ENCODE measurements around the gene CDH24.
"Not testable (repeated sequence)": the region's sequence is repeated elsewhere in the genome, so short reads cannot be mapped to it uniquely, and the experiment has no call there.

Gene CDH24

GRCh38 chr14:23015618-23016017 lies 41.7 kb downstream of the CDH24 start:
- DNase-seq = no peak

DNA sequence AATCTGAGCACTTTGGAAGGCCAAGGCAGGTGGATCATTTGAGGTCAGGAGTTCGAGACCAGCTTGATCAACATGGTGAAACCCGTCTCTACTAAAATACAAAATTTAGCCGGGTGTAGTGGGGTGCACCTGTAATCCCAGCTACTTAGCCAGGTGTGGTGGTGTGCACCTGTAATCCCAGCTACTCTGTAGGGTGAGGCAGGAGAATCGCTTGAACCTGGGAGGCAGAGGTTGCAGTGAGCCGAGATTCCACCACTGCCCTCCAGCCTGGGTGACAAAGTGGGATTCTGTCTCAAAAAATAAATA lies 43.6 kb downstream of the CDH24 start:
- not testable (repeated sequence) for DNase-seq

DNA sequence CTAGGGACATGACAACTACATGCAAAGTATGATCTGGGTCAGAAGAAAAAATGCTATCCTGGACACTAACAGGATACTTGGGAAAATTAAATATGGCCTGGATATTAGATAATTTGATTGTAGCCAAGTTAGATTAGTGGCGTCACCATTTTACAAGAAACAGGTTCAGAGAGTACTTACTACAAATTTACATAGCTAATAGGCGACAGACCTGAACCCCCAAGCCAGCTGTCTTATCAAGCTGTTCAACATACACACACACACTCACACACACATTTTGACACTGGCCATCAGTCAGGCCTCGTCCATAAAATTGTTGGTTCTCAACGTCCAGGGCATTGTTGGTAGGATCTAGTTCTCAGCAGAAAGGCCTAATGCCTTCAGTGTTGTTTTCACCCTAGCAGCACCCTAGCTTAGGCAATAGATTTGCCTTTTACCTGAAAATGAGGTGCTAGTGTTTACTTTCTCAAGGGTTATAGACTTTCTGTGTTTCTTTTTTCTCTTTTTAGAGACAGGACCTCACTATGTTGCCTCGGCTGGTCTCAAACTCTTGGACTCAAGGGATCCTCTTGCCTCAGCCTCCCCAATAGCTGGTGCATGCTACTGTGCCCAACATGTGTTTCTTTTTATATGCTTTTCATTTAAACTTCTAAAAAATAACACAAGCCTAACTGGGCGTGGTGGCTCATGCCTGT lies 44.1 kb downstream of the CDH24 start:
- DNase-seq = no peak

GRCh38 chr14:23009939-23010726 lies 47.2 kb downstream of the CDH24 start, which contains the start of gene C14orf93:
Gene C14orf93, minus strand, starts transcription at chr14:23010143. Its CDS starts 11,120 bp downstream, at chr14:22999023.
- peak; percentile 86 to 88 for DNase-seq

GRCh38 chr14:23009483-23009938 lies 47.8 kb downstream of the CDH24 start:
- DNase-seq = no peak

GRCh38 chr14:23008831-23009230 lies 48.5 kb downstream of the CDH24 start:
- DNase-seq = no peak

DNA sequence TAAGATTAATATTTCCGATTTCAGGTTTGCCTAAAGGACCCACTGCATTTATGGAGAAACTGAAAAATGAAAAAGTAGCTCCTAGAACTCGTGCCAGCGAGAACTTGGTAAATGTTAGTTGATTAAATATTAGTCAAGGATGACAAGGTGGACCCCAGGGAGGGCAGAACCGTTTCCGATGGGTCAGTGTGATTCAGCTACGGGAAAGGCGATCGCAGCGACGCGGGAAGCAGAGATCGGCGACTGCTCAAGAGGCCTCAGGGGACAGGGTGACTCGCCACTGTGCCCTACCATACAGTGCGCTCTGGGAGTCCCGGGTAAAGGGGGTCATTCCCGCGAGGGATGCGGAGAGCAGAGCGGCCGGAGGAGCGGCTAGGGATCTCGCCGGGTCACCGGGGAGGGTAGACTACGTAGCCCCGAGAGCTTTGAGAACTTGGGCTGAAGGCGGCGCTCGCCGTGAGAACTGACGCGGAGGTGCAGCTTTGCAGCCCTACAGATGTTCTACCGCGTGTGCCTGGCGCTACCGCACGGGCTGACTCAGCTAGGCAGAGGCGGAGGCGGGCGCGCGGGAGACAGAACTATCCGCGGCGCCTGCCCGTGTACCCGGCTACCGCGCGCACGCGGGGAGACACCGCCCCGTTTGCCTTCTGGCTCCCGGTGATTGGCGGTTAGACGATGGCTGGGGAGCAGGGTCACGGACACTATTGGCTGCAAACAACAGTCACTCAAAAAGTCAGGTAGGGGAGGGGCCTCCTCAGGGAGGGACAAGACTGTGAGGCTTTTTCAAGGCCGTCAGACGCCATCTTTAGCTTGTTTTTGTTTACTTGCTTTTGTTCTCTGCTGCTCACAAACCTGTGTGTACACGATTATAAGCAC lies 50.5 kb downstream of the CDH24 start:
- DNase-seq = peak; percentile 95 to 96

DNA sequence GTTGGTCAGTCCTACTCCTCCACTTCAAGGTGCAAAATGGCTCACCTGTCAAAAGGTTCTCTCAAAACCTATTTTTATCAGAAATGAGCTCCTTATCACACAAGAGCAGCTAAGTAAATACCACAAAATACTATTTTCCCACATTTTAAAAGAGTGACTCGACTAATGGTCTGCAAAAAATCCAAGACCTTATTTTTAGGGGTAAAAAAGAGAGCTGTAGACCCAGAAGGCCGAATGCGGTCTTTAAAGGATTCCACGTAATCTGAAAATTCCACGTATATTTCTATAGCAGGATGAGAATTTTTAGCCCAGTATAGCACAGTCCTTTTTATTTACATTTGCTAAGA lies 51.2 kb downstream of the CDH24 start:
- no peak for DNase-seq

DNA sequence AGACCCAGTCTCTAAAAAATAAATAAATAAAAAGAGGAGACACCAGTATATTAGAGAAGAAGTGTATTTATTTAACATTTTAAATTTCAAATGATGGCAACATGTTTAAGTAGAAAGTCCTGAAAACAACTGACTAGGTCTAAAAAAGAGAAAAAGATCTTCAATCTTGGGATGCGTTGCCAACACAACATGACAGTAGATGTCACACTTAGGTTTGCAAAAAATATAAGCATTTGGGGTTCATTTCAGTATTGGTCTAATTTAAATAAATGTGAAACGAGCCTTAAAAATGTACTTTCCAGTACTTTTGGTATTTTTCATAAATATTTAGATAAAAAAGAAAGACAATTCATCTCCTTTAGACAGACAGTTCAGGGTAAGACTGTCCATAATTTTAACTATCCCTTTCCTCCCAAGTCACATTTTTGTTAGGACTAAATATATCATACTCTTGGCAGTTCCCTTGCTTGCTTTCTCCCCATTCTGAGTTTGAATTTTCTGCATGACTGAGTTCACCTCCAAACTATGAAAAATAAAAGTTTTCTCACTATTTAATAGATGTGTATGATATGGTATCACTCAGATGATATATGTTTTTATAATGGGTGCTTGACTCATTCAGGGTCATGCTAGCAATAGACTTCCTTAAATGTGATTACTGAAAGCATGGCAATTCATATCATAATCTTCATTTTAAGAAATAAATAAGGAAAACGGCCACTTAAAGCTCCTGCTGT lies 51.7 kb downstream of the CDH24 start:
- no peak for DNase-seq

- DNase-seq = not testable (repeated sequence)
Measured at GRCh38 chr14:23004274-23004673, 53.0 kb downstream of the CDH24 start.

DNA sequence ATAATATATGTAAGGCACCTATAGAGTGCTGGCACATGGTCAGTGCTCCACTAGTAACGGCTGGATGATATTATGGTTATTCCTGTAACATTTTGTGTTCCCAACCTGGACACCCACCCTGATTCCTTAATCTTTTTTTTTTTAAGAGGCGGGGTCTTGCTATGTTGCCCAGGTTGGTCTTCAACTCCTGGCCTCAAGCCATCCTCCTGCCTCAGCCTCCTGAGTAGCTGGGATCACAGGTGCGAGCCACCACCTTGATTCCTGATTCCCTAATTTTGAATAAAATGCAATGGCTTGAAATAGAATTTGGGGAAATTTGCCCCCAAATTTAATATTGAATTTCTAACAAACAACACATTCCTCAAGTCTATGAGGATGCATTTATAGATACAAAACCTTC lies 54.7 kb downstream of the CDH24 start:
- no peak for DNase-seq

DNA sequence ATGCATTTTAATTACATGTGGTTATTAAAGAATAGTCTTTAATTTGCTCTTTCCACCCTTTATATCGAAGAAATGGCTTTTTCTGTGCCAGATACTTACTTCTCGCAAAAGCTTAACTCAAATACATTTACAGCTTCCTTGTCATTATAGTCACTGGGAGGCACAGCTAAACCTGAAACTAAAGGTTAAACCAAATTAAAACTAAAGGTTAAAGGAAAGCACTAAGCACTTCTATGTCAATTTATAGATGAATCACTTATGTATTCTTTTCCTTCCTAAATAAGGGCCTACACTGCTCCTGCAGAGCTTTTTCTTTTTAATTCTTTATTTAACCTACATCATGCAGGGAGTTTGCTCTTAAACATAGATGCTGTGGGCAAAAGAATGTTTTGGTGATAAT lies 56.5 kb downstream of the CDH24 start:
- DNase-seq = no peak

DNA sequence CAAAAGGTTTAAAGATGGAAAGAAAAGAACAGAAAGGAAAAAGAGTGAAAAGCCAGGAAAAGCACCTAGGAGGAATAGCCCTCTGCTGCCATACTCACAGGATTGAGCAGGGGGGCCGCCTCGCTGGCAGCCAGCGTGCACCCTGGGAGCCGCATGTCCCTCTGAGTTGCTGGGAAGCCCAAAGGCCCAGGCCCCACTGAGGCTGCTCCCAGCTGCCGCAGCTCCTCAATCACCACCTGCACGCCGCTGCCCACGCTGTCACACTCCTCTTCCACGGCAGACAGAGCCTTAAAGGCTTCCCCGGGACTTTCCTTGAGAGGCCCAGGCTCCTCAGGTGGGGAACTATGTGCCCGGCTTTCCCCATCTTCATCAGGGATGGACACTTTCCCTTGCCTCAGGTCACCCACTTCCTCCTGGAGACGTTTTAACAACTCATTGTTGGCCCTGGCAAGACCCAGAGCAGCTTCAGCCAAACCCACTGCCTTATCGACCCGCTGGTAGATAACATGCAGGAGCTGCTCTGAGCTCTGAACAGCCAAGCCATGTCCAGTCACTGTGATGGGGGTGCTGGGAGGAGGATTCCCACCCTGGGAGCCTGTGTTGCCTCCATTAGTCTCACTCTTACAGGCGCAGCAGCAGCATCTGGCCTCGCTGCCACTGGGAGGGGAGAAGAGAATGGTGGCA lies 58.8 kb downstream of the CDH24 start:
- DNase-seq = no peak

DNA sequence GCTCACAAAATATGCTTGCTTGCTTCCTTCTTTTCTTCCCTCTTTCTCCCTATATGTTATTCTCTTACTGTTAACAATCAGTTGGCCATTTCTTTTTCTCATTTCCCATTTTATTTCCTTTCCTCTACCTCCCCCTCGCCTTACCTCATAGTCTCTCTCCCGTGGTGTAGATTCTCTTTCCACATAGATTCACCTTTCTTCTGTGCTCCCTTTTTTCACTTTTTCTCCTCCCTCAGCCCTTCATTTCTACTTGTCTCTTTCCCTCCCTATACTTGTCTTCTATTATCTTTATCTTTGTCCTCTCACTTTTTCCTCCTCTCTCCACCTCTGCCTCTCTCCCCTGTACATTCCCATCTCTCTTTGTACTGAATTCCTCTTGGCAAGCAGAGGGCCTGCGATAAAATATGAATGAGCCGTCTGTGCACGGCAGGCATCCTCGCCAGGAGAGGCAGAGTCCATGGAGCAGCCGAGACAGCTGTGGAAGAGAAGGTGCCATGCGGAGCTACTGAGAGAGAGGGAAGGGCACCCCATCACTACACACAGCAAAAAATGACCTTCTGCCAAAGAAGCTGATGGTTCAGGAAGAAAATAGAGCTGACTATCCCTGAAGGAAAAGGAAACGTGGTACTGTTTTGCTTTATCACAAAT lies 59.5 kb downstream of the CDH24 start:
- DNase-seq = no peak

Data from stimulated activated CD4-positive, alpha-beta T cell treated with anti-CD3 and anti-CD28 coated beads, Interleukin-2, amount 100 ng/mL, for 24 hours (primary cell).